Neural cell (in vitro differentiated cells): ENCODE measurements around the gene CSNK1E. TPM values are rescaled to one million over a fixed set of nuclear protein-coding genes. Genes with fewer than 3 reads are reported as not detected.
A peak's percentile ranks its signal among the peaks of the same experiment; 100 is the strongest.

Source experiments
- H2AFZ ChIP-seq: fragments of 200-600, 300-800 bp; sonication (generic), shearing (Covaris generic); 2 replicates; pipeline ENCODE4 v1.6.0; 2014; ENCODE audit warnings: low read depth, mild to moderate bottlenecking, antibody characterized with exemption, low read length, moderate library complexity
- H3F3A ChIP-seq: fragments of 200-600 bp; shearing (Covaris generic); 2 replicates; pipeline ENCODE4 v1.6.1; 2016; ENCODE audit warnings: mild to moderate bottlenecking, moderate library complexity, mixed read lengths, antibody characterized with exemption, low read length; ENCODE audit not compliant: insufficient read depth, poor library complexity, severe bottlenecking
- H3K27ac ChIP-seq: fragments of 200-600, 300-800 bp; sonication (generic), shearing (Covaris generic); 2 replicates; pipeline ENCODE4 v1.5.1; 2014; ENCODE audit warnings: mild to moderate bottlenecking, low read length, moderate library complexity
- H3K27me3 ChIP-seq: fragments of 300-800, 200-600 bp; sonication (generic), shearing (Covaris generic); 2 replicates; pipeline ENCODE4 v1.6.0; 2014; ENCODE audit warnings: mild to moderate bottlenecking, low read depth, low read length, moderate library complexity; ENCODE audit not compliant: insufficient read depth
- H3K36me3 ChIP-seq: fragments of 300-800, 200-600 bp; sonication (generic), shearing (Covaris generic); 2 replicates; pipeline ENCODE4 v1.5.1; 2014; ENCODE audit warnings: mild to moderate bottlenecking, antibody characterized with exemption, low read length, moderate library complexity; ENCODE audit not compliant: insufficient read depth
- H3K4me2 ChIP-seq: fragments of 300-800, 200-600 bp; sonication (generic), shearing (Covaris generic); 2 replicates; pipeline ENCODE4 v1.6.0; 2014; ENCODE audit warnings: mild to moderate bottlenecking, low read length
- H3K4me3 ChIP-seq: fragments of 300-800, 200-600 bp; sonication (generic), shearing (Covaris generic); 2 replicates; pipeline ENCODE4 v1.5.1; 2014; ENCODE audit warnings: mild to moderate bottlenecking, low read length, moderate library complexity
- H3K79me2 ChIP-seq: fragments of 200-600 bp; shearing (Covaris generic); replicated peaks from 2 replicates; pipeline ENCODE4 v1.6.0; 2014; ENCODE audit warnings: mild to moderate bottlenecking, low read length, moderate library complexity; ENCODE audit not compliant: insufficient read depth
- H3K9ac ChIP-seq: fragments of 300-800, 200-600 bp; sonication (generic), shearing (Covaris generic); 2 replicates; pipeline ENCODE4 v1.6.1; 2016; ENCODE audit warnings: mild to moderate bottlenecking, low read length, mixed read lengths
- H3K9me2 ChIP-seq: fragments of 200-600 bp; shearing (Covaris generic); 2 replicates; pipeline ENCODE4 v1.6.1; 2016; ENCODE audit warnings: mild to moderate bottlenecking, low read length, mixed read lengths; ENCODE audit not compliant: insufficient read depth
- H3K9me3 ChIP-seq: fragments of 200-600, 300-800 bp; sonication (generic), shearing (Covaris generic); 2 replicates; pipeline ENCODE4 v1.6.1; 2016; ENCODE audit warnings: mild to moderate bottlenecking, mixed run types, low read length, moderate library complexity, mixed read lengths
- H4K20me1 ChIP-seq: fragments of 200-600 bp; shearing (Covaris generic); 2 replicates; pipeline ENCODE4 v1.6.1; 2016; ENCODE audit warnings: mild to moderate bottlenecking, mixed run types; ENCODE audit not compliant: insufficient read depth
- EP300 ChIP-seq: fragments of 450-650 bp; conservative IDR thresholded peaks from 2 replicates; pipeline ENCODE4 v1.6.1; 2014; ENCODE audit warnings: antibody characterized with exemption, mild to moderate bottlenecking, moderate library complexity; ENCODE audit not compliant: poor library complexity, severe bottlenecking
- EZH2 ChIP-seq: fragments of 200-600, 300-800 bp; shearing (Covaris generic), sonication (generic); IDR thresholded peaks from 2 replicates; pipeline ENCODE4 v1.6.1; 2014; ENCODE audit warnings: antibody characterized with exemption, low read length, borderline replicate concordance, mild to moderate bottlenecking; ENCODE audit not compliant: insufficient read depth, poor library complexity, severe bottlenecking
- MXI1 ChIP-seq: fragments of 450-650 bp; conservative IDR thresholded peaks from 2 replicates; pipeline ENCODE4 v1.6.1; 2014; ENCODE audit warnings: antibody characterized with exemption, mild to moderate bottlenecking; ENCODE audit not compliant: poor library complexity, severe bottlenecking
- POLR2AphosphoS5 ChIP-seq: IDR thresholded peaks from 2 replicates; pipeline ENCODE4 v1.6.1; 2012
- RAD21 ChIP-seq: fragments of 450-650 bp; conservative IDR thresholded peaks from 2 replicates; pipeline ENCODE4 v1.6.1; 2014; ENCODE audit warnings: antibody characterized with exemption, mild to moderate bottlenecking, moderate library complexity
- SMC3 ChIP-seq: fragments of 450-650 bp; conservative IDR thresholded peaks from 2 replicates; pipeline ENCODE4 v1.6.1; 2014; ENCODE audit warnings: antibody characterized with exemption, mild to moderate bottlenecking, moderate library complexity; ENCODE audit not compliant: poor library complexity
- TAF1 ChIP-seq: IDR thresholded peaks from 2 replicates; pipeline ENCODE4 v1.6.1; 2012; ENCODE audit warnings: low read depth
- polyA plus RNA-seq: library from polyadenylated mRNA; depleted of rRNA; stranded (reverse); fragments of >200 nt; gene quantifications from 2 replicates; pipeline ENCODE4 v1.2.3, GENCODE V29; 2014
- TF ChIP-seq, protein P1 (sequence below): IDR thresholded peaks from 2 replicates; pipeline ENCODE4 v1.6.1; 2012; ENCODE audit warnings: borderline replicate concordance
- TF ChIP-seq, protein P2 (sequence below): fragments of 450-650 bp; IDR thresholded peaks from 2 replicates; pipeline ENCODE4 v1.5.1; 2014; ENCODE audit warnings: antibody characterized with exemption, mild to moderate bottlenecking, moderate library complexity; ENCODE audit not compliant: poor library complexity, severe bottlenecking

The CSNK1E gene
- polyA plus RNA-seq, 1 donor from 2014 or later = 230 TPM

DNA sequence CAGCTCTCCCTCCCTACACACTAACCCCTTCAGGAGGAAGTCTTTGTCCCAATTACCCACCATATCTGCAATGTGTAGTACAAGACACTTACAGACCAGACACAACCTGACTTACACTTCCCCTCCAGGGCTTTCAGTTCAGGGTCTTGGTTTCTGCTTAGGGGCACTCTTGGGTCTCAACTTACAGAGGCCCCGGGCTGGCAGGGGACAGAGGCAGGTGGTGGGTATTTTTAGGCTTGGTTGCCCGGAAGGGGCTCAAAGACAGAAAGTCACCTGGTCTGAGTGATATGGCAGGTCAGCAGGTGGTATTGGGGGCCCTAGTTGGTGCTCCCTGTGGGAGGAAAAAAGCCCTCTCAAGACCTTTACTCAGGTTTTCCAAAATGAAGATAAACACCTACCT lies 41.1 kb downstream of the CSNK1E start:
- TF ChIP-seq EZH2 = no peak
- no peak for TF ChIP-seq TAF1
- no peak for TF ChIP-seq MXI1
- no peak for TF ChIP-seq EP300
- no peak for TF ChIP-seq SMC3
- TF ChIP-seq POLR2AphosphoS5 = no peak
- TF ChIP-seq, protein P1, sequence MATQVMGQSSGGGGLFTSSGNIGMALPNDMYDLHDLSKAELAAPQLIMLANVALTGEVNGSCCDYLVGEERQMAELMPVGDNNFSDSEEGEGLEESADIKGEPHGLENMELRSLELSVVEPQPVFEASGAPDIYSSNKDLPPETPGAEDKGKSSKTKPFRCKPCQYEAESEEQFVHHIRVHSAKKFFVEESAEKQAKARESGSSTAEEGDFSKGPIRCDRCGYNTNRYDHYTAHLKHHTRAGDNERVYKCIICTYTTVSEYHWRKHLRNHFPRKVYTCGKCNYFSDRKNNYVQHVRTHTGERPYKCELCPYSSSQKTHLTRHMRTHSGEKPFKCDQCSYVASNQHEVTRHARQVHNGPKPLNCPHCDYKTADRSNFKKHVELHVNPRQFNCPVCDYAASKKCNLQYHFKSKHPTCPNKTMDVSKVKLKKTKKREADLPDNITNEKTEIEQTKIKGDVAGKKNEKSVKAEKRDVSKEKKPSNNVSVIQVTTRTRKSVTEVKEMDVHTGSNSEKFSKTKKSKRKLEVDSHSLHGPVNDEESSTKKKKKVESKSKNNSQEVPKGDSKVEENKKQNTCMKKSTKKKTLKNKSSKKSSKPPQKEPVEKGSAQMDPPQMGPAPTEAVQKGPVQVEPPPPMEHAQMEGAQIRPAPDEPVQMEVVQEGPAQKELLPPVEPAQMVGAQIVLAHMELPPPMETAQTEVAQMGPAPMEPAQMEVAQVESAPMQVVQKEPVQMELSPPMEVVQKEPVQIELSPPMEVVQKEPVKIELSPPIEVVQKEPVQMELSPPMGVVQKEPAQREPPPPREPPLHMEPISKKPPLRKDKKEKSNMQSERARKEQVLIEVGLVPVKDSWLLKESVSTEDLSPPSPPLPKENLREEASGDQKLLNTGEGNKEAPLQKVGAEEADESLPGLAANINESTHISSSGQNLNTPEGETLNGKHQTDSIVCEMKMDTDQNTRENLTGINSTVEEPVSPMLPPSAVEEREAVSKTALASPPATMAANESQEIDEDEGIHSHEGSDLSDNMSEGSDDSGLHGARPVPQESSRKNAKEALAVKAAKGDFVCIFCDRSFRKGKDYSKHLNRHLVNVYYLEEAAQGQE = no peak
- no peak for TF ChIP-seq RAD21
- no peaks in the 10 kb centered on the region for H3K9me2 ChIP-seq
- H3K9me3 ChIP-seq = no peaks in the 10 kb centered on the region
- peaks cover 17% of the 10 kb centered on the region for H3K79me2 ChIP-seq
- no peaks in the 10 kb centered on the region for H3K27me3 ChIP-seq
- H3K4me3 ChIP-seq = no peak overlapping the region
- no peak overlapping the region for H3K27ac ChIP-seq
- H3F3A ChIP-seq = no peaks in the 10 kb centered on the region
- no peak overlapping the region for H3K4me2 ChIP-seq
- no peaks in the 10 kb centered on the region for H3K36me3 ChIP-seq
- no peak overlapping the region for H3K9ac ChIP-seq
- no peak overlapping the region for H2AFZ ChIP-seq
- no peaks in the 10 kb centered on the region for H4K20me1 ChIP-seq

DNA sequence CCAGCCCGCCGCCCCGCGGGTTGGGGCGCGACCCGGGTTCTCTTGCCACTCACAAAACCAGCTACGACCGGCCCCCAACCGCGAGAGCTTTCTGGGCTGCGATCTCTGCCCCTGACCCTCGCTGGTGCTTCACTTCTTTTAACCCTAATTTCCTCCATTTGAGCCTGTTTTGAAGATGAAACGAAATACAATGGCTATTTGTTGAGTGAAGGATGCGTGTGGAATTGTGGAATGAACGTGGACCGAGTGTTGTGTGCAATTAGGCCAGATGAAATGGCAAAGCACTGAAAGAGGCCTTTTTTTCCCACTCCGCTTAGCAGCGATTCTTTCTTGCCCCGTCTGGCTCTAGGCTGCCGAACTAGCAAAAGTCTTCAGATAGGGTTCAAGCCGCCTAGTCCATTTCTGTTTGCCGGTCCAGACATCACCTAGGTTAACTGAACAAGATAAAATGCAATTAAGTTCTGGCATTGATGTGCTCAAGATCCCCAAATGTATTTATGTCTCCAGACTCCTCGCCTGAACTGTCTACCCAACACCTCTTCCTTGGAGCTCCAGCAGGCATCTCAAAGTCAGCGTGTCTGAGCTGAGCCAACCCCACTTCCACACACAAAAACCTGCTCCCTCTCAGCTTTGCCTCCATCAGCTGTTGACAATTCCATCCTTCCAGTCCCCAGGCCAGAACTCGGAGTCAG lies 44.0 kb downstream of the CSNK1E start:
- Histone ChIP-seq H3K27me3 (no peaks in the 10 kb centered on the region), H3K9me3 (no peaks in the 10 kb centered on the region), H3K36me3 (no peaks in the 10 kb centered on the region), H3K9ac (peak overlapping the region; percentile 88), H3K79me2 (peaks cover 41% of the 10 kb centered on the region), H3F3A (no peaks in the 10 kb centered on the region), H3K9me2 (no peaks in the 10 kb centered on the region), H2AFZ (peak overlapping the region; percentile 99), H3K27ac (peak overlapping the region; percentile 74), H3K4me2 (peak overlapping the region; percentile 99), H4K20me1 (no peaks in the 10 kb centered on the region), H3K4me3 (peak overlapping the region; percentile 96)
- no peak for TF ChIP-seq MXI1
- TF ChIP-seq POLR2AphosphoS5 = no peak
- TF ChIP-seq, protein P2, sequence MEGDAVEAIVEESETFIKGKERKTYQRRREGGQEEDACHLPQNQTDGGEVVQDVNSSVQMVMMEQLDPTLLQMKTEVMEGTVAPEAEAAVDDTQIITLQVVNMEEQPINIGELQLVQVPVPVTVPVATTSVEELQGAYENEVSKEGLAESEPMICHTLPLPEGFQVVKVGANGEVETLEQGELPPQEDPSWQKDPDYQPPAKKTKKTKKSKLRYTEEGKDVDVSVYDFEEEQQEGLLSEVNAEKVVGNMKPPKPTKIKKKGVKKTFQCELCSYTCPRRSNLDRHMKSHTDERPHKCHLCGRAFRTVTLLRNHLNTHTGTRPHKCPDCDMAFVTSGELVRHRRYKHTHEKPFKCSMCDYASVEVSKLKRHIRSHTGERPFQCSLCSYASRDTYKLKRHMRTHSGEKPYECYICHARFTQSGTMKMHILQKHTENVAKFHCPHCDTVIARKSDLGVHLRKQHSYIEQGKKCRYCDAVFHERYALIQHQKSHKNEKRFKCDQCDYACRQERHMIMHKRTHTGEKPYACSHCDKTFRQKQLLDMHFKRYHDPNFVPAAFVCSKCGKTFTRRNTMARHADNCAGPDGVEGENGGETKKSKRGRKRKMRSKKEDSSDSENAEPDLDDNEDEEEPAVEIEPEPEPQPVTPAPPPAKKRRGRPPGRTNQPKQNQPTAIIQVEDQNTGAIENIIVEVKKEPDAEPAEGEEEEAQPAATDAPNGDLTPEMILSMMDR = no peak
- no peak for TF ChIP-seq EZH2
- TF ChIP-seq, protein P1 = no peak
- TF ChIP-seq EP300 = no peak
- no peak for TF ChIP-seq RAD21
- TF ChIP-seq SMC3 = no peak
- no peak for TF ChIP-seq TAF1
